HFF-Myc (cell line): ENCODE data around the gene RGS11.
A peak's percentile ranks its signal among the peaks of the same experiment; 100 is the strongest.

Experiments
- DNase-seq: peaks from one replicate; pipeline ENCODE4 v3.0.0-alpha.2; 2011; ENCODE audit warnings: low read depth; ENCODE audit errors: extremely low read depth
- H3K4me3 ChIP-seq: replicated peaks from 2 replicates; pipeline ENCODE4 v1.5.1; 2011; ENCODE audit warnings: low read depth, mild to moderate bottlenecking, control low read depth, low read length
- TF ChIP-seq, protein P1 (sequence below): IDR thresholded peaks from 2 replicates; pipeline ENCODE4 v1.5.1; 2012; ENCODE audit warnings: mild to moderate bottlenecking, low read depth, low read length, control low read depth; ENCODE audit errors: missing control alignments

The RGS11 gene

DNA sequence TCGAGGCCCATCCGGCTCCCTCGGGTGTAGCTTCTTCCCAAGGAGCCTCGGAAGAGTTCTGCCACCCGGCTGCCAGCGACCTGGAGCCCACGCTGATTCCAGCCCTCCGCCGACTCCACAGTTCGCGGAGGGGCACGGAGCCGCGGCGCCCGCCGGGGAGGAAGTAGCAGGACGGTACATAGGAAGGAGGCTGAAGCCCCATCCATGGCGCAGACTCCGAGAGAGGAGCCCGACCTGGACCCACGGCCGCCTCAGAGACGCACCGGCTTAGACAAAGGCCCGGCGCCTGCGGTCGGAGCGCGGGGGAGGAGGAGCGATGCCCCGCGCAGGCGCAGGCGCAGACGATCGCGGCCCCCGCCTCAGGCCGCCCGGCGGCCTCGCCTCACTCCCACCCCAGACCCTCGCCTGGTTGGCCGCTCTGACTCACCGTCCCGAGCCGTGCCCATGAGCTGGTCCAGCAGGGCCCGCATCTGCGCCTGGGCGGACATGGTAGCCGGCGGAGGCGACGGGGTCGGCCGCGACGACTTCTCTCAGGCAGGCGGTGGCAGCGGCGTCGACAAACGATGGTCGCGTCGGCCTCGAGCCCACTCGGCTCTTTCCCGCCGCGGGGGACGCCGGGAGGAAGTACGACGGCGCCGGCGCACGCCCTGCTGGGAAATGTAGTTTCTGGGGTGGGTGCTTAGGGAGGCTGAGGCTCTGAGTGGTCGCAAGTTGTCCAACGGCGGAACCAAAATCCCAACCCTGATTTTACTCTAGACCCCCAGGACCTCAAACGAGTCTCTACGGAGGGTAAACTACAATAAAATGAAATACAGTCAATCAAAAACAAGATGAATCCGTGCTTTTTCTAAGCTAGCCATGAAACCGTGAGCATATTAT is 46.7 kb downstream of the RGS11 start, which contains the start of gene LUC7L:
TSS of gene LUC7L (minus strand) at position 598 of the 879 bp plus-strand sequence. CDS start at position 488, 110 bp downstream.
- peak within 1 kb of the TSS; percentile 98 for H3K4me3 ChIP-seq
- peak; percentile 40 for DNase-seq
- TF ChIP-seq, protein P1, sequence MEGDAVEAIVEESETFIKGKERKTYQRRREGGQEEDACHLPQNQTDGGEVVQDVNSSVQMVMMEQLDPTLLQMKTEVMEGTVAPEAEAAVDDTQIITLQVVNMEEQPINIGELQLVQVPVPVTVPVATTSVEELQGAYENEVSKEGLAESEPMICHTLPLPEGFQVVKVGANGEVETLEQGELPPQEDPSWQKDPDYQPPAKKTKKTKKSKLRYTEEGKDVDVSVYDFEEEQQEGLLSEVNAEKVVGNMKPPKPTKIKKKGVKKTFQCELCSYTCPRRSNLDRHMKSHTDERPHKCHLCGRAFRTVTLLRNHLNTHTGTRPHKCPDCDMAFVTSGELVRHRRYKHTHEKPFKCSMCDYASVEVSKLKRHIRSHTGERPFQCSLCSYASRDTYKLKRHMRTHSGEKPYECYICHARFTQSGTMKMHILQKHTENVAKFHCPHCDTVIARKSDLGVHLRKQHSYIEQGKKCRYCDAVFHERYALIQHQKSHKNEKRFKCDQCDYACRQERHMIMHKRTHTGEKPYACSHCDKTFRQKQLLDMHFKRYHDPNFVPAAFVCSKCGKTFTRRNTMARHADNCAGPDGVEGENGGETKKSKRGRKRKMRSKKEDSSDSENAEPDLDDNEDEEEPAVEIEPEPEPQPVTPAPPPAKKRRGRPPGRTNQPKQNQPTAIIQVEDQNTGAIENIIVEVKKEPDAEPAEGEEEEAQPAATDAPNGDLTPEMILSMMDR = no peak

DNA sequence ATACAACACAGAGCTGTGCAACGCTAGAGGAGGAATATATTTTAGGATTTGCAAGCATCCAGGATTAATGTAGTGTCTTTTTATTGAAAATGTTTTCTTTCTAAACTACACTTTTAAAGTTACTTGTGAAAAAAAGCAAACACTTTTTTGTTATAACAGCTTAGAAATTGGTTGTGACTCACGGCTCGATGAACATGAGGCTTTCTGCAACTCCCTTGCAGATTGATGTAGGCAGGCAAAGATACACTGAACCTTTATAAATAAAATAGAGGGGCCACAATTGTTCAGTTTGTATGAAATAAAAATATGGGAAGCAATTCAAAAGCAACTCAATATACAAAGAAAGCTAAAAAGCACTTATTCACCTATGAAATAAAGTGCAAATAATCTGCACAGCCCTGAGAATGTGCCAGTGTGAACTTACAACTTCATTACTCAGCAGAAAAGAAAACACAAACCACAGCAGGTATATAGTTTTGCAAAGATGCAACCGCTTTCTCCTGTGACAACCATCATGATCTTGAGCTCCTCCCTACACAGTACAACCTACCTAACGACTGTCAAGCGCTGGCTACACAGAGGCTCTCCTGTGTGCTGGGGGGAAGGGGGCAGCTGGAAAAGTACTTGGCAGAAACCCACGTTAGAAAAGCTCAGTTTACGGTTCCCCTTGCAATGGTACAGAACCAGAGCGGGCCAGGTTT is 47.4 kb downstream of the RGS11 start:
- TF ChIP-seq, protein P1 = no peak
- no peak for DNase-seq
- H3K4me3 ChIP-seq = peak overlapping the region; percentile 98

DNA sequence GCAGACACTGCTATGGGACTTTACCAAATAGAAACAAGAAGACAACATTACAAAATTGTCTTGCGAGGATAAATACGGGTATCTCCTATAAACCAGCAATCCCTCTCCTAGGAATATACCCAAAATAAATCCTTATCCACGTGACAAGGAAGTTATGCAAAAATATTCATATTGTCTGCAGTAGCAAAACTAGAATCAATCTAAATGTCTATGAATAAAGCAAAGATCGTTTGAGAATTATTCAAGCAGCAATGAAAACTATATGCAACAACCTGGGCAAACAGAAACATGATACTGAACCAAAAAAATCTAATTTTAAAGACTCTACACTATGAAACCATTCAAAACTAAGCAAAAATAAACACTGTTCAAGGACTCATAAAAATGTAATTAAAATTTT is 55.7 kb downstream of the RGS11 start:
- H3K4me3 ChIP-seq = no peak overlapping the region
- TF ChIP-seq, protein P1 = no peak
- no peak for DNase-seq
